PFSK-1 (cell line): ENCODE measurements around the gene TRMT6.

Source experiments
- POLR2AphosphoS5 ChIP-seq: IDR thresholded peaks from 2 replicates; pipeline ENCODE4 v1.6.1; 2012; ENCODE audit warnings: low read depth, mild to moderate bottlenecking, control low read depth, low read length, moderate library complexity
- REST ChIP-seq, 2 experiments: IDR thresholded peaks; 2 replicates each; pipeline versions ENCODE4 v1.6.1 to v1.8.0; 2011 to 2012; ENCODE audit warnings: low read depth in 2 of 2, low read length in 2 of 2, control low read depth in 1 of 2, inconsistent platforms in 1 of 2, mild to moderate bottlenecking in 1 of 2, moderate library complexity in 1 of 2; ENCODE audit not compliant: insufficient read depth in 1 of 2
- SIN3A ChIP-seq: IDR thresholded peaks from 2 replicates; pipeline ENCODE4 v1.6.1; 2012; ENCODE audit warnings: mild to moderate bottlenecking, low read length, moderate library complexity, borderline replicate concordance; ENCODE audit not compliant: insufficient read depth
- TAF1 ChIP-seq: IDR thresholded peaks from 2 replicates; pipeline ENCODE4 v1.6.1; 2012; ENCODE audit warnings: low read length, control low read depth, borderline replicate concordance; ENCODE audit not compliant: insufficient read depth

GRCh38 chr20:5893052-5893451, 57.3 kb downstream of the TRMT6 start:
- TF ChIP-seq POLR2AphosphoS5 (no peak), REST (IDR thresholded peaks at IDR 0.05; ENCODE audit: insufficient read depth in 1 of 2, low read depth in 2 of 2, low read length in 2 of 2) (no peak), SIN3A (no peak), TAF1 (no peak)
